Common myeloid progenitor, CD34-positive (primary cell): ENCODE results near the gene SCLY.

ENCODE experiments used
- CTCF ChIA-PET: fragments of 350-600 bp; sonication (Branson Sonifier 250); formaldehyde crosslinking; loops from one replicate; lab custom pipeline; 2021; ENCODE audit warnings: antibody characterized with exemption; lab: Charles Lee
- POLR2A ChIA-PET: fragments of 350-600 bp; sonication (Branson Sonifier 250); formaldehyde crosslinking; loops from one replicate; lab custom pipeline; 2021; ENCODE audit warnings: antibody characterized with exemption; lab: Charles Lee
- DNase-seq, 3 donors: peaks; one replicate each; pipeline versions ENCODE4 v3.0.0 to v3.0.0-alpha.2; 2013
- H3K27ac ChIP-seq, 2 experiments: 1 replicate in 1 of 2; 2 replicates in 1 of 2; pipeline ENCODE4 v1.7.0; 2013; ENCODE audit warnings: inconsistent platforms in 2 of 2, low read length in 2 of 2, mild to moderate bottlenecking in 2 of 2, low read depth in 1 of 2, moderate library complexity in 1 of 2; ENCODE audit not compliant: severe bottlenecking in 2 of 2, insufficient read depth in 1 of 2, poor library complexity in 1 of 2
- H3K27me3 ChIP-seq, 5 experiments: replicated peaks in 2 of 5; 1 replicate in 3 of 5; 2 replicates in 2 of 5; pipeline versions ENCODE4 v1.6.1 to v1.7.0; 2013; ENCODE audit warnings: low read length in 4 of 5, mild to moderate bottlenecking in 2 of 5, moderate library complexity in 2 of 5, inconsistent platforms in 1 of 5; ENCODE audit not compliant: insufficient read depth in 5 of 5, control insufficient read depth in 4 of 5
- H3K36me3 ChIP-seq, 4 experiments: 1 replicate in 2 of 4; 2 replicates in 2 of 4; pipeline versions ENCODE4 v1.6.1 to v1.7.0; 2013; ENCODE audit warnings: low read length in 3 of 4, control low read depth in 1 of 4, mild to moderate bottlenecking in 1 of 4; ENCODE audit not compliant: control insufficient read depth in 4 of 4, insufficient read depth in 4 of 4
- H3K4me1 ChIP-seq, 4 experiments: 1 replicate in 3 of 4; 2 replicates in 1 of 4; pipeline versions ENCODE4 v1.6.1 to v1.7.1; 2013; ENCODE audit warnings: low read length in 3 of 4, mild to moderate bottlenecking in 3 of 4, control low read depth in 1 of 4, inconsistent platforms in 1 of 4, moderate library complexity in 1 of 4; ENCODE audit not compliant: control insufficient read depth in 4 of 4, insufficient read depth in 4 of 4; ENCODE audit errors: control extremely low read depth in 1 of 4
- H3K4me3 ChIP-seq, 7 experiments: 1 replicate in 4 of 7; 2 replicates in 3 of 7; pipeline versions ENCODE4 v1.5.1 to v1.7.0; 2013; ENCODE audit warnings: mild to moderate bottlenecking in 7 of 7, low read length in 6 of 7, moderate library complexity in 6 of 7, inconsistent platforms in 2 of 7, low read depth in 2 of 7, control low read depth in 1 of 7; ENCODE audit not compliant: insufficient read depth in 4 of 7, control insufficient read depth in 1 of 7; ENCODE audit errors: extremely low read depth in 1 of 7
- H3K9me3 ChIP-seq, 5 experiments: 1 replicate in 4 of 5; 2 replicates in 1 of 5; pipeline versions ENCODE4 v1.6.1 to v1.7.1; 2013; ENCODE audit warnings: low read length in 4 of 5, mild to moderate bottlenecking in 2 of 5, inconsistent platforms in 1 of 5, low read depth in 1 of 5, moderate library complexity in 1 of 5; ENCODE audit not compliant: control insufficient read depth in 4 of 5, insufficient read depth in 2 of 5; ENCODE audit errors: control extremely low read depth in 1 of 5
- WGBS: methylation state at CpG from one replicate; pipeline ENCODE4 v1.1.5; 2013; ENCODE audit not compliant: insufficient coverage; 5-methylcytosine and 5-hydroxymethylcytosine counted together

Gene SCLY

DNA sequence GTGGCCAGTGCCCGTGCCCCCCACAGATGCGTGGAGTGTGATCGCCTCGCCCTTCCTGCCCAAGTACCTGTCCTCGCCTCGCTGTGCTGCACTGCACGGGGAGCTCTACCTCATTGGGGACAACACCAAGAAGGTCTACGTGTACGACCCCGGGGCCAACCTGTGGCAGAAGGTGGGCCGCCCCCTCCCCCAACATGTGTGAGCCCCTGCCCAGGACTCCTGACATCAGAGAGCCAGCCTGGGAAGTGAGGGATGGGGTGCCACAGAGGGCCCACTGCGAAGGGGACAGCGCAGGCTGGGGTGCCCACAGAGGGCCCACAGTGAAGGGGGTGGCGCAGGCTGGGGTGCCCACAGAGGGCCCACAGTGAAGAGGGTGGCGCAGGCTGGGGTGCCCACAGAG, 88.2 kb downstream of the SCLY start:
- Histone ChIP-seq H3K36me3 (no peaks in the 10 kb centered on the region), H3K4me1 (no peaks in the 10 kb centered on the region), H3K27ac (no peak overlapping the region), H3K27me3 (no peaks in the 10 kb centered on the region), H3K9me3 (no peaks in the 10 kb centered on the region), H3K4me3 (no peak overlapping the region)
- CTCF ChIA-PET: no interaction called here
- no peak for DNase-seq
- POLR2A ChIA-PET: no interaction called here
- 95% methylated on average over 14 of the region's 15 CpGs for WGBS
